ENCODE measurements around the gene DDX42. TPM values are rescaled to one million over a fixed set of nuclear protein-coding genes. Genes with fewer than 3 reads are reported as not detected.
A peak's percentile ranks its signal among the peaks of the same experiment; 100 is the strongest.

DDX42 gene
- total and polyA plus RNA-seq, 2 of the 13 experiments (the other 11 are each of a cell fraction or from before 2014, with no cell fraction given) = 87.2 to 92.9 TPM

- TF ChIP-seq HOMEZ (CRISPR knock-in tag; IDR thresholded peaks at IDR 0.05; ENCODE audit: low read depth) (peak; percentile 81), TGIF2 (CRISPR knock-in tag; IDR thresholded peaks at IDR 0.05) (peak; percentile 80), TERF1 (CRISPR knock-in tag; IDR thresholded peaks at IDR 0.05) (no peak), ZNF101 (CRISPR knock-in tag; IDR thresholded peaks at IDR 0.05; ENCODE audit: borderline replicate concordance, low read depth) (no peak), NFIC (IDR thresholded peaks at IDR 0.05; ENCODE audit: low read length) (peak; percentile 62; the same call in 1 of the 2 replicates), CHD4 (IDR thresholded peaks at IDR 0.05; ENCODE audit: borderline replicate concordance, low read length) (peak; percentile 98), NR2C2 (CRISPR knock-in tag; IDR thresholded peaks at IDR 0.05; ENCODE audit: borderline replicate concordance) (peak; percentile 99), SRY (CRISPR knock-in tag; IDR thresholded peaks at IDR 0.05) (peak; percentile 93), ZNF646 (CRISPR knock-in tag; IDR thresholded peaks at IDR 0.05) (no peak), IRF2 (CRISPR knock-in tag; IDR thresholded peaks at IDR 0.05) (peak; percentile 90; the same call in 1 of the 2 replicates), SATB2 (CRISPR knock-in tag; IDR thresholded peaks at IDR 0.05) (peak; percentile 85), DMTF1 (CRISPR knock-in tag; IDR thresholded peaks at IDR 0.05) (peak; percentile 25; the same call in 1 of the 2 replicates), ZNF615 (CRISPR knock-in tag; IDR thresholded peaks at IDR 0.05; ENCODE audit: borderline replicate concordance) (no peak)
Measured at GRCh38 chr17:63842540-63843386, 68.8 kb downstream of the DDX42 start, which contains the start of gene SMARCD2 (continued).
